ENCODE data around the gene NTHL1. TPM values are rescaled to one million over a fixed set of nuclear protein-coding genes. Genes with fewer than 3 reads are reported as not detected.
A peak's percentile ranks its signal among the peaks of the same experiment; 100 is the strongest.

The NTHL1 gene
- total and polyA plus RNA-seq, 2 of the 13 experiments (the other 11 are each of a cell fraction or from before 2014, with no cell fraction given): 47.5 to 64.9 TPM

- intact Hi-C loops (cut with micrococcal nuclease; ENCODE audit: unreplicated experiment): no loop called here
- ChIA-PET POLR2A (no interaction called here), CTCF (ENCODE audit: low intra/inter-chr PET ratio, low total read pairs) (no interaction called here)
- DNase-seq (ENCODE audit: low spot score): no peak
- Histone ChIP-seq H3K9me3 (ENCODE audit: low read length) (no peaks in the 10 kb centered on the region), H3K4me3 (replicated peaks in 1 of 3; ENCODE audit: insufficient read depth in 1 of 3, low read depth in 2 of 3, low read length in 3 of 3) (no peak overlapping the region), H3K9ac (ENCODE audit: insufficient read depth, low read depth, low read length) (no peak overlapping the region), H3K4me1 (ENCODE audit: insufficient read depth, low read length) (no peaks in the 10 kb centered on the region), H4K20me1 (ENCODE audit: insufficient read depth, low read length) (no peaks in the 10 kb centered on the region), H2AFZ (ENCODE audit: low read length) (no peak overlapping the region), H3K36me3 (replicated peaks in 1 of 2; ENCODE audit: control insufficient read depth in 1 of 2, insufficient read depth in 2 of 2, low read length in 2 of 2) (peaks cover 29 to 32% of the 10 kb centered on the region in 2 experiments), H3K27me3 (ENCODE audit: control insufficient read depth in 1 of 2, insufficient read depth in 2 of 2, low read length in 2 of 2) (no peaks in the 10 kb centered on the region), H3K27ac (ENCODE audit: extremely low read length, insufficient read depth, low read length) (no peak overlapping the region), H3K4me2 (ENCODE audit: low read depth, low read length) (no peak overlapping the region), H3K79me2 (ENCODE audit: insufficient read depth, low read length) (no peaks in the 10 kb centered on the region)
- in situ Hi-C loops (cut with HindIII; ENCODE audit: extremely low pct_ligation_motif_present, low pct_unique_long_range_greater_than_20kb): no loop called here
- FAIRE-seq: no peak
- BruUV-seq (replicated peaks): no TSS peak
- peak; percentile 16 to 72; a peak in 2 of 4 replicates for TF ChIP-seq MAFK (conservative IDR thresholded peaks at IDR 0.05 in 1 of 2, IDR thresholded peaks at IDR 0.05 in 1 of 2; ENCODE audit: low read length in 2 of 2)
- TF ChIP-seq ZNF768 (CRISPR knock-in tag; IDR thresholded peaks at IDR 0.05): no peak
- TF ChIP-seq ZNF337 (CRISPR knock-in tag; IDR thresholded peaks at IDR 0.05; ENCODE audit: borderline replicate concordance, low read depth): no peak
- TF ChIP-seq, protein P1, sequence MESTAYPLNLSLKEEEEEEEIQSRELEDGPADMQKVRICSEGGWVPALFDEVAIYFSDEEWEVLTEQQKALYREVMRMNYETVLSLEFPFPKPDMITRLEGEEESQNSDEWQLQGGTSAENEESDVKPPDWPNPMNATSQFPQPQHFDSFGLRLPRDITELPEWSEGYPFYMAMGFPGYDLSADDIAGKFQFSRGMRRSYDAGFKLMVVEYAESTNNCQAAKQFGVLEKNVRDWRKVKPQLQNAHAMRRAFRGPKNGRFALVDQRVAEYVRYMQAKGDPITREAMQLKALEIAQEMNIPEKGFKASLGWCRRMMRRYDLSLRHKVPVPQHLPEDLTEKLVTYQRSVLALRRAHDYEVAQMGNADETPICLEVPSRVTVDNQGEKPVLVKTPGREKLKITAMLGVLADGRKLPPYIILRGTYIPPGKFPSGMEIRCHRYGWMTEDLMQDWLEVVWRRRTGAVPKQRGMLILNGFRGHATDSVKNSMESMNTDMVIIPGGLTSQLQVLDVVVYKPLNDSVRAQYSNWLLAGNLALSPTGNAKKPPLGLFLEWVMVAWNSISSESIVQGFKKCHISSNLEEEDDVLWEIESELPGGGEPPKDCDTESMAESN (CRISPR knock-in tag; conservative IDR thresholded peaks at IDR 0.05): no peak
- no peak for TF ChIP-seq ZNF652 (CRISPR knock-in tag; IDR thresholded peaks at IDR 0.05; ENCODE audit: borderline replicate concordance, low read depth)
- 97% methylated on average over 16 of the region's 29 CpGs for WGBS (ENCODE audit: low lambda C conversion rate)
- ATAC-seq: no peak
These were observed 23.2 kb upstream of the NTHL1 start for GRCh38 chr16:2070576-2071453.

- Histone ChIP-seq H3K4me3 (replicated peaks in 1 of 3; ENCODE audit: insufficient read depth in 1 of 3, low read depth in 2 of 3, low read length in 3 of 3) (no peak overlapping the region), H2AFZ (ENCODE audit: low read length) (no peak overlapping the region), H3K79me2 (ENCODE audit: insufficient read depth, low read length) (no peaks in the 10 kb centered on the region), H4K20me1 (ENCODE audit: insufficient read depth, low read length) (no peaks in the 10 kb centered on the region), H3K4me1 (ENCODE audit: insufficient read depth, low read length) (no peaks in the 10 kb centered on the region), H3K27ac (ENCODE audit: extremely low read length, insufficient read depth, low read length) (no peak overlapping the region), H3K4me2 (ENCODE audit: low read depth, low read length) (no peak overlapping the region), H3K27me3 (ENCODE audit: control insufficient read depth in 1 of 2, insufficient read depth in 2 of 2, low read length in 2 of 2) (no peaks in the 10 kb centered on the region), H3K9ac (ENCODE audit: insufficient read depth, low read depth, low read length) (no peak overlapping the region), H3K36me3 (replicated peaks in 1 of 2; ENCODE audit: control insufficient read depth in 1 of 2, insufficient read depth in 2 of 2, low read length in 2 of 2) (peaks cover 22 to 24% of the 10 kb centered on the region in 2 experiments), H3K9me3 (ENCODE audit: low read length) (no peaks in the 10 kb centered on the region)
- ATAC-seq (no peak), FAIRE-seq (no peak), DNase-seq (ENCODE audit: low spot score) (no peak)
- CTCF ChIA-PET (ENCODE audit: low intra/inter-chr PET ratio, low total read pairs): no interaction called here
- 99% methylated on average over 11 of the region's 11 CpGs for WGBS (ENCODE audit: low lambda C conversion rate)
- intact Hi-C loops (cut with micrococcal nuclease; ENCODE audit: unreplicated experiment) (no loop called here), in situ Hi-C loops (cut with HindIII; ENCODE audit: extremely low pct_ligation_motif_present, low pct_unique_long_range_greater_than_20kb) (no loop called here)
- no TSS peak for BruUV-seq (replicated peaks)
- POLR2A ChIA-PET: no interaction called here
- TF ChIP-seq AKNA (CRISPR knock-in tag; IDR thresholded peaks at IDR 0.05; ENCODE audit: borderline replicate concordance): no peak
- no peak for TF ChIP-seq SMYD3 (CRISPR knock-in tag; IDR thresholded peaks at IDR 0.05)
These were observed 18.5 kb upstream of the NTHL1 start for GRCh38 chr16:2066139-2066538.
